Vagina (tissue), 2 donors: Measurements from ENCODE around the gene MUCL3. TPM values are rescaled to one million over a fixed set of nuclear protein-coding genes. Genes with fewer than 3 reads are reported as not detected.
"Not testable (repeated sequence)": the region's sequence is repeated elsewhere in the genome, so short reads cannot be mapped to it uniquely, and the experiment has no call there.

Source experiments
- DNase-seq, 2 donors: peaks; one replicate each; pipeline ENCODE4 v3.0.0-alpha.2; 2017; ENCODE audit errors: extremely low spot score in 2 of 2
- H3K27ac ChIP-seq: fragments of 200-600 bp; sonication (generic); one replicate; pipeline ENCODE4 v1.5.1; 2019
- H3K27me3 ChIP-seq: fragments of 200-600 bp; sonication (generic); one replicate; pipeline ENCODE4 v1.5.1; 2019
- H3K36me3 ChIP-seq, 2 donors: fragments of 200-600 bp; sonication (generic); one replicate each; pipeline ENCODE4 v1.5.1; 2017 to 2019
- H3K4me1 ChIP-seq: fragments of 200-600 bp; sonication (generic); one replicate; pipeline ENCODE4 v1.5.1; 2019
- H3K4me3 ChIP-seq, 2 donors: fragments of 200-600 bp; sonication (generic); 1 replicate in 1 of 2; 2 replicates in 1 of 2; pipeline ENCODE4 v1.5.1; 2016 to 2019
- H3K9me3 ChIP-seq: fragments of 200-600 bp; sonication (generic); one replicate; pipeline ENCODE4 v1.5.1; 2019
- CTCF ChIP-seq, 3 experiments: fragments of 450-650 bp in 2 of 3; fragments of 200-600 bp in 1 of 3; sonication (generic) in 1 of 3; IDR thresholded peaks; one replicate each; pipeline ENCODE4 v1.5.1; 2017 to 2019; ENCODE audit warnings: antibody characterized with exemption in 3 of 3, mild to moderate bottlenecking in 2 of 3, moderate library complexity in 2 of 3
- POLR2A ChIP-seq, 2 donors: fragments of 450-650 bp; IDR thresholded peaks; one replicate each; pipeline ENCODE4 v1.6.1; 2017; ENCODE audit warnings: antibody characterized with exemption in 2 of 2, mild to moderate bottlenecking in 2 of 2, moderate library complexity in 2 of 2
- POLR2AphosphoS5 ChIP-seq, 2 donors: sonication (generic); formaldehyde crosslinking; IDR thresholded peaks; one replicate each; pipeline ENCODE4 v1.9.0; 2017; ENCODE audit warnings: antibody characterized with exemption in 2 of 2, mild to moderate bottlenecking in 2 of 2, low read depth in 1 of 2; ENCODE audit not compliant: insufficient read depth in 1 of 2
- intact Hi-C: fragments of 100-400 bp; cut with DNase I; formaldehyde crosslinking; loops from one replicate; pipeline ENCODE4 v1.15.1; 2023
- total RNA-seq: library from RNA; depleted of rRNA; stranded (reverse); fragments of >200 nt; gene quantifications from one replicate; pipeline ENCODE4 v1.2.3, GENCODE V29; 2016

MUCL3 gene
- total RNA-seq, 1 donor from 2014 or later = 0.49 TPM

GRCh38 chr6:30965140-30965601, 24.4 kb downstream of the MUCL3 start:
- Histone ChIP-seq H3K27me3 (no peaks in the 10 kb centered on the region), H3K36me3 (no peaks in the 10 kb centered on the region), H3K9me3 (no peaks in the 10 kb centered on the region), H3K4me1 (no peaks in the 10 kb centered on the region), H3K4me3 (no peak overlapping the region), H3K27ac (no peak overlapping the region)
- TF ChIP-seq POLR2A (IDR thresholded peaks at IDR 0.05) (no peak), POLR2AphosphoS5 (IDR thresholded peaks at IDR 0.05; ENCODE audit: insufficient read depth in 1 of 2, low read depth in 1 of 2) (no peak), CTCF (IDR thresholded peaks at IDR 0.05) (no peak)
- intact Hi-C loops = no loop called here
- DNase-seq = no peak

- no peak for TF ChIP-seq CTCF (IDR thresholded peaks at IDR 0.05)
- TF ChIP-seq POLR2A (IDR thresholded peaks at IDR 0.05) = no peak
- TF ChIP-seq POLR2AphosphoS5 (IDR thresholded peaks at IDR 0.05; ENCODE audit: insufficient read depth in 1 of 2, low read depth in 1 of 2) = no peak
- Histone ChIP-seq H3K27me3 (no peaks in the 10 kb centered on the region), H3K4me3 (no peak overlapping the region), H3K9me3 (no peaks in the 10 kb centered on the region), H3K27ac (no peak overlapping the region), H3K4me1 (no peaks in the 10 kb centered on the region), H3K36me3 (no peaks in the 10 kb centered on the region)
- no peak for DNase-seq
- intact Hi-C loops = no loop called here
Observed at GRCh38 chr6:30966154-30966553, 25.4 kb downstream of the MUCL3 start.

GRCh38 chr6:30969171-30969570, 28.4 kb downstream of the MUCL3 start:
- intact Hi-C loops = not testable (repeated sequence)

GRCh38 chr6:30970946-30971345, 30.2 kb downstream of the MUCL3 start:
- TF ChIP-seq POLR2AphosphoS5 (IDR thresholded peaks at IDR 0.05; ENCODE audit: insufficient read depth in 1 of 2, low read depth in 1 of 2) (no peak), POLR2A (IDR thresholded peaks at IDR 0.05) (no peak), CTCF (IDR thresholded peaks at IDR 0.05) (no peak)
- intact Hi-C loops = no loop called here
- no peak overlapping the region for H3K4me3 ChIP-seq
- no peaks in the 10 kb centered on the region for H3K9me3 ChIP-seq
- H3K27ac ChIP-seq = no peak overlapping the region
- no peaks in the 10 kb centered on the region for H3K27me3 ChIP-seq
- DNase-seq = no peak
- H3K36me3 ChIP-seq = no peaks in the 10 kb centered on the region
- no peaks in the 10 kb centered on the region for H3K4me1 ChIP-seq

More at GRCh38 chr6:30969171-30969570, 28.4 kb downstream of the MUCL3 start:
- not testable (repeated sequence) for DNase-seq, H3K4me1 ChIP-seq, H3K9me3 ChIP-seq, H3K4me3 ChIP-seq, H3K36me3 ChIP-seq, H3K27ac ChIP-seq, H3K27me3 ChIP-seq

GRCh38 chr6:30972816-30973215, 32.0 kb downstream of the MUCL3 start:
- TF ChIP-seq CTCF (IDR thresholded peaks at IDR 0.05) (no peak), POLR2AphosphoS5 (IDR thresholded peaks at IDR 0.05; ENCODE audit: insufficient read depth in 1 of 2, low read depth in 1 of 2) (no peak), POLR2A (IDR thresholded peaks at IDR 0.05) (no peak)
- no peak overlapping the region for H3K4me3 ChIP-seq
- H3K27ac ChIP-seq = no peak overlapping the region
- no peaks in the 10 kb centered on the region for H3K4me1 ChIP-seq
- no peak for DNase-seq
- H3K27me3 ChIP-seq = no peaks in the 10 kb centered on the region
- intact Hi-C loops = no loop called here
- H3K9me3 ChIP-seq = no peaks in the 10 kb centered on the region
- no peaks in the 10 kb centered on the region for H3K36me3 ChIP-seq
